Measurements from ENCODE around the gene COL8A1.
A peak's percentile ranks its signal among the peaks of the same experiment; 100 is the strongest.

The COL8A1 gene

GRCh38 chr3:99777210-99777549 is 138.8 kb downstream of the COL8A1 start:
- TF ChIP-seq ELF4 (IDR thresholded peaks at IDR 0.05) (no peak), L3MBTL2 (conservative IDR thresholded peaks at IDR 0.05) (no peak), FOXM1 (IDR thresholded peaks at IDR 0.05; ENCODE audit: borderline replicate concordance) (no peak), CTBP1 (IDR thresholded peaks at IDR 0.05; ENCODE audit: borderline replicate concordance) (no peak), SP1 (IDR thresholded peaks at IDR 0.05) (no peak), SUZ12 (IDR thresholded peaks at IDR 0.05) (no peak), BHLHE40 (IDR thresholded peaks at IDR 0.05; ENCODE audit: borderline replicate concordance) (no peak), PKNOX1 (IDR thresholded peaks at IDR 0.05) (no peak), ZNF384 (IDR thresholded peaks at IDR 0.05) (no peak), TARDBP (IDR thresholded peaks at IDR 0.05) (no peak), ARNT (IDR thresholded peaks at IDR 0.05) (no peak), FOXA1 (IDR thresholded peaks at IDR 0.05) (no peak), FOXK2 (IDR thresholded peaks at IDR 0.05) (no peak), HDGF (IDR thresholded peaks at IDR 0.05; ENCODE audit: borderline replicate concordance) (no peak), NFRKB (IDR thresholded peaks at IDR 0.05) (no peak), LEF1 (IDR thresholded peaks at IDR 0.05; ENCODE audit: borderline replicate concordance) (no peak)
- CTCF ChIA-PET = no interaction called here

GRCh38 chr3:99777708-99778107 is 139.3 kb downstream of the COL8A1 start:
- TF ChIP-seq CTBP1 (IDR thresholded peaks at IDR 0.05; ENCODE audit: borderline replicate concordance) = peak; percentile 82; the same call in 1 of the 2 replicates
- TF ChIP-seq ARNT (IDR thresholded peaks at IDR 0.05) = no peak
- no peak for TF ChIP-seq NFRKB (IDR thresholded peaks at IDR 0.05)
- peak; percentile 75 for TF ChIP-seq PKNOX1 (IDR thresholded peaks at IDR 0.05)
- no peak for TF ChIP-seq SUZ12 (IDR thresholded peaks at IDR 0.05)
- no peak for TF ChIP-seq ZNF384 (IDR thresholded peaks at IDR 0.05)
- no peak for TF ChIP-seq FOXA1 (IDR thresholded peaks at IDR 0.05)
- TF ChIP-seq LEF1 (IDR thresholded peaks at IDR 0.05; ENCODE audit: borderline replicate concordance) = no peak
- TF ChIP-seq SP1 (IDR thresholded peaks at IDR 0.05) = no peak
- no peak for TF ChIP-seq BHLHE40 (IDR thresholded peaks at IDR 0.05; ENCODE audit: borderline replicate concordance)
- no peak for TF ChIP-seq ELF4 (IDR thresholded peaks at IDR 0.05)
- no peak for TF ChIP-seq HDGF (IDR thresholded peaks at IDR 0.05; ENCODE audit: borderline replicate concordance)
- DNase-seq (ENCODE audit: extremely low spot score) = peak; percentile 25
- CTCF ChIA-PET = no interaction called here
- POLR2A ChIA-PET = interaction anchor here (1.3 kb wide), 1 partner anchor 16 kb away, joined by 3 read pairs; no protein-coding TSS in a partner anchor

More at GRCh38 chr3:99777210-99777549, 138.8 kb downstream of the COL8A1 start:
- DNase-seq (ENCODE audit: extremely low spot score) = no peak
- POLR2A ChIA-PET = interaction anchor here (1.3 kb wide), 1 partner anchor 16 kb away, joined by 3 read pairs; no protein-coding TSS in a partner anchor

- ChIA-PET CTCF (no interaction called here), POLR2A (no interaction called here)
- no peak for DNase-seq (ENCODE audit: extremely low spot score)
- TF ChIP-seq LEF1 (IDR thresholded peaks at IDR 0.05; ENCODE audit: borderline replicate concordance) (no peak), PKNOX1 (IDR thresholded peaks at IDR 0.05) (no peak), ARNT (IDR thresholded peaks at IDR 0.05) (no peak), BHLHE40 (IDR thresholded peaks at IDR 0.05; ENCODE audit: borderline replicate concordance) (no peak), ZNF384 (IDR thresholded peaks at IDR 0.05) (no peak), SUZ12 (IDR thresholded peaks at IDR 0.05) (no peak), ELF4 (IDR thresholded peaks at IDR 0.05) (no peak), FOXA1 (IDR thresholded peaks at IDR 0.05) (no peak), L3MBTL2 (conservative IDR thresholded peaks at IDR 0.05) (no peak), TARDBP (IDR thresholded peaks at IDR 0.05) (no peak), SP1 (IDR thresholded peaks at IDR 0.05) (no peak), NFRKB (IDR thresholded peaks at IDR 0.05) (no peak), CTBP1 (IDR thresholded peaks at IDR 0.05; ENCODE audit: borderline replicate concordance) (no peak), HDGF (IDR thresholded peaks at IDR 0.05; ENCODE audit: borderline replicate concordance) (no peak), FOXM1 (IDR thresholded peaks at IDR 0.05; ENCODE audit: borderline replicate concordance) (no peak), FOXK2 (IDR thresholded peaks at IDR 0.05) (no peak)
Measured at GRCh38 chr3:99780749-99781148, 142.4 kb downstream of the COL8A1 start.

- TF ChIP-seq BHLHE40 (IDR thresholded peaks at IDR 0.05; ENCODE audit: borderline replicate concordance) (no peak), L3MBTL2 (conservative IDR thresholded peaks at IDR 0.05) (no peak), PKNOX1 (IDR thresholded peaks at IDR 0.05) (no peak), ELF4 (IDR thresholded peaks at IDR 0.05) (no peak), HDGF (IDR thresholded peaks at IDR 0.05; ENCODE audit: borderline replicate concordance) (no peak), CTBP1 (IDR thresholded peaks at IDR 0.05; ENCODE audit: borderline replicate concordance) (no peak), LEF1 (IDR thresholded peaks at IDR 0.05; ENCODE audit: borderline replicate concordance) (no peak), SUZ12 (IDR thresholded peaks at IDR 0.05) (no peak), NFRKB (IDR thresholded peaks at IDR 0.05) (no peak), ARNT (IDR thresholded peaks at IDR 0.05) (no peak), FOXK2 (IDR thresholded peaks at IDR 0.05) (no peak), FOXM1 (IDR thresholded peaks at IDR 0.05; ENCODE audit: borderline replicate concordance) (no peak), FOXA1 (IDR thresholded peaks at IDR 0.05) (no peak), ZNF384 (IDR thresholded peaks at IDR 0.05) (no peak), TARDBP (IDR thresholded peaks at IDR 0.05) (no peak), SP1 (IDR thresholded peaks at IDR 0.05) (no peak)
Measured at GRCh38 chr3:99781761-99782160, 143.4 kb downstream of the COL8A1 start.

GRCh38 chr3:99783011-99783573 is 144.7 kb downstream of the COL8A1 start:
- no peak for TF ChIP-seq TARDBP (IDR thresholded peaks at IDR 0.05)
- no peak for TF ChIP-seq ARNT (IDR thresholded peaks at IDR 0.05)
- no peak for TF ChIP-seq FOXA1 (IDR thresholded peaks at IDR 0.05)
- peak; percentile 80 for TF ChIP-seq PKNOX1 (IDR thresholded peaks at IDR 0.05)
- TF ChIP-seq FOXM1 (IDR thresholded peaks at IDR 0.05; ENCODE audit: borderline replicate concordance) = 0 out of 2 replicates have a peak, but pooled peaks have one; percentile 22
- no peak for TF ChIP-seq BHLHE40 (IDR thresholded peaks at IDR 0.05; ENCODE audit: borderline replicate concordance)
- TF ChIP-seq FOXK2 (IDR thresholded peaks at IDR 0.05) = no peak
- no peak for TF ChIP-seq LEF1 (IDR thresholded peaks at IDR 0.05; ENCODE audit: borderline replicate concordance)
- no peak for TF ChIP-seq CTBP1 (IDR thresholded peaks at IDR 0.05; ENCODE audit: borderline replicate concordance)
- no peak for TF ChIP-seq ELF4 (IDR thresholded peaks at IDR 0.05)
- no peak for TF ChIP-seq SUZ12 (IDR thresholded peaks at IDR 0.05)
- no peak for TF ChIP-seq NFRKB (IDR thresholded peaks at IDR 0.05)
- CTCF ChIA-PET = no interaction called here
- peak; percentile 49 for DNase-seq (ENCODE audit: extremely low spot score)
- POLR2A ChIA-PET = no interaction called here

More at GRCh38 chr3:99781761-99782160, 143.4 kb downstream of the COL8A1 start:
- ChIA-PET CTCF (interaction anchor here (0.5 kb wide), 1 partner anchor 134 kb away, joined by 3 read pairs; no protein-coding TSS in a partner anchor), POLR2A (no interaction called here)
- DNase-seq (ENCODE audit: extremely low spot score) = no peak
